Measurements from ENCODE around the gene ALG14.

DNA sequence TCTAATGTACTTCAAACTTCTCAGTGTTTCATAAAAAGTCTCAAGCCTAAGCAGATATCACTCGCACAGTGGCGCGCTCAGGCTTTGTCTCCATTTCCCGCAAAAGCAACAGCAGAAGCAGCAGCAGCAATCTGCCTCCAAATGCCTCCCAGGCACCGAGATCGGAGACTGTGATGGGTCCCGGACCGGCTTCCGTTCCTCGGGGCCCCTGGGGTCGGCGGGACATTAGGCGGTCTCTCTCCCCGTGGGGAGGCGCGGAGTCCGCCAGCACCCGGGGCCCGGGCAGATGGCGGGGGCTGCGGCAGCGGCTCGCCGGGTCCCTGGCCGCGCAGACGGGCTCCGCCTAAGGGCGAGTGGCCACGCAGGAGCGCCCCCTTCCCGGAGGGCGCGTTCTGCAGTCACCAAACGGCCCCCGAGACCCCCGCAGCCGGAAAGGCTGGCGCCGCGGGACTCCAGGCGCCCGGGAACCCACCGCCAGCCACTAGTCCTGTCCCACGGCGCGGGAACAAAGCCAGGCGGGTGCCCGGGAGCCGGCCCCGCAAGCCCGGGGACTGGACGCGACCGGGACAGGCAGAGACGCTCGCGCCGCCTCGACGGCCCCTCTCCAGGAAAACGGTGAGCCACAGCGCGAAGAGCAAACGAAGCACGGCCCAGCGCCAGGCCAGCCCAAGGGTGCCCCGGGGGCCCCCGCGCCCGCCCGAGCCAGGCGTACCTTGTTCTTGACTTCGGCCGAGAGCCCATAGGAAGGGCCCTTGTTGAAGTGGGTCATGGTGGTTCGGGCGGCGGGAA is 146.4 kb downstream of the ALG14 start:
- TF ChIP-seq, protein P1, sequence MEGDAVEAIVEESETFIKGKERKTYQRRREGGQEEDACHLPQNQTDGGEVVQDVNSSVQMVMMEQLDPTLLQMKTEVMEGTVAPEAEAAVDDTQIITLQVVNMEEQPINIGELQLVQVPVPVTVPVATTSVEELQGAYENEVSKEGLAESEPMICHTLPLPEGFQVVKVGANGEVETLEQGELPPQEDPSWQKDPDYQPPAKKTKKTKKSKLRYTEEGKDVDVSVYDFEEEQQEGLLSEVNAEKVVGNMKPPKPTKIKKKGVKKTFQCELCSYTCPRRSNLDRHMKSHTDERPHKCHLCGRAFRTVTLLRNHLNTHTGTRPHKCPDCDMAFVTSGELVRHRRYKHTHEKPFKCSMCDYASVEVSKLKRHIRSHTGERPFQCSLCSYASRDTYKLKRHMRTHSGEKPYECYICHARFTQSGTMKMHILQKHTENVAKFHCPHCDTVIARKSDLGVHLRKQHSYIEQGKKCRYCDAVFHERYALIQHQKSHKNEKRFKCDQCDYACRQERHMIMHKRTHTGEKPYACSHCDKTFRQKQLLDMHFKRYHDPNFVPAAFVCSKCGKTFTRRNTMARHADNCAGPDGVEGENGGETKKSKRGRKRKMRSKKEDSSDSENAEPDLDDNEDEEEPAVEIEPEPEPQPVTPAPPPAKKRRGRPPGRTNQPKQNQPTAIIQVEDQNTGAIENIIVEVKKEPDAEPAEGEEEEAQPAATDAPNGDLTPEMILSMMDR (IDR thresholded peaks at IDR 0.05 in 2 of 3, conservative IDR thresholded peaks at IDR 0.05 in 1 of 3; ENCODE audit: control insufficient read depth in 2 of 3, extremely low read depth in 1 of 3, insufficient read depth in 1 of 3, low read depth in 3 of 3, low read length in 3 of 3), result no peak; a peak in 1 of 6 replicates
- no peak for TF ChIP-seq MYC (IDR thresholded peaks at IDR 0.05; ENCODE audit: insufficient read depth, insufficient read length, insufficient replicate concordance, low read length, severe bottlenecking)
- TF ChIP-seq, protein P2, sequence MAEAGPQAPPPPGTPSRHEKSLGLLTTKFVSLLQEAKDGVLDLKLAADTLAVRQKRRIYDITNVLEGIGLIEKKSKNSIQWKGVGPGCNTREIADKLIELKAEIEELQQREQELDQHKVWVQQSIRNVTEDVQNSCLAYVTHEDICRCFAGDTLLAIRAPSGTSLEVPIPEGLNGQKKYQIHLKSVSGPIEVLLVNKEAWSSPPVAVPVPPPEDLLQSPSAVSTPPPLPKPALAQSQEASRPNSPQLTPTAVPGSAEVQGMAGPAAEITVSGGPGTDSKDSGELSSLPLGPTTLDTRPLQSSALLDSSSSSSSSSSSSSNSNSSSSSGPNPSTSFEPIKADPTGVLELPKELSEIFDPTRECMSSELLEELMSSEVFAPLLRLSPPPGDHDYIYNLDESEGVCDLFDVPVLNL (IDR thresholded peaks at IDR 0.05; ENCODE audit: low read depth, low read length), result no peak
- no peak for TF ChIP-seq GABPA (IDR thresholded peaks at IDR 0.05; ENCODE audit: low read depth)
- TF ChIP-seq NRF1 (conservative IDR thresholded peaks at IDR 0.05; ENCODE audit: low read depth, low read length), result no peak
- no peak for TF ChIP-seq NFYB (IDR thresholded peaks at IDR 0.05; ENCODE audit: insufficient read depth, low read depth, low read length)
- no peak for TF ChIP-seq CHD2 (IDR thresholded peaks at IDR 0.05; ENCODE audit: borderline replicate concordance, low read depth, low read length)
- no peak for TF ChIP-seq POLR2AphosphoS5 (IDR thresholded peaks at IDR 0.05; ENCODE audit: low read length)
- TF ChIP-seq EZH2 (IDR thresholded peaks at IDR 0.05; ENCODE audit: borderline replicate concordance, control insufficient read depth, low read depth, low read length), result no peak
